HG03103 (cell line): Measurements from ENCODE around the gene MAPK8IP2.
"Not testable (repeated sequence)": the region's sequence is repeated elsewhere in the genome, so short reads cannot be mapped to it uniquely, and the experiment has no call there.

ENCODE experiments used
- ATAC-seq: cut with Tn5 transposase; IDR thresholded peaks from one replicate; pipeline ENCODE4 v1.9.1; 2021; ENCODE audit warnings: low read depth; ENCODE audit not compliant: unreplicated experiment

The MAPK8IP2 gene

DNA sequence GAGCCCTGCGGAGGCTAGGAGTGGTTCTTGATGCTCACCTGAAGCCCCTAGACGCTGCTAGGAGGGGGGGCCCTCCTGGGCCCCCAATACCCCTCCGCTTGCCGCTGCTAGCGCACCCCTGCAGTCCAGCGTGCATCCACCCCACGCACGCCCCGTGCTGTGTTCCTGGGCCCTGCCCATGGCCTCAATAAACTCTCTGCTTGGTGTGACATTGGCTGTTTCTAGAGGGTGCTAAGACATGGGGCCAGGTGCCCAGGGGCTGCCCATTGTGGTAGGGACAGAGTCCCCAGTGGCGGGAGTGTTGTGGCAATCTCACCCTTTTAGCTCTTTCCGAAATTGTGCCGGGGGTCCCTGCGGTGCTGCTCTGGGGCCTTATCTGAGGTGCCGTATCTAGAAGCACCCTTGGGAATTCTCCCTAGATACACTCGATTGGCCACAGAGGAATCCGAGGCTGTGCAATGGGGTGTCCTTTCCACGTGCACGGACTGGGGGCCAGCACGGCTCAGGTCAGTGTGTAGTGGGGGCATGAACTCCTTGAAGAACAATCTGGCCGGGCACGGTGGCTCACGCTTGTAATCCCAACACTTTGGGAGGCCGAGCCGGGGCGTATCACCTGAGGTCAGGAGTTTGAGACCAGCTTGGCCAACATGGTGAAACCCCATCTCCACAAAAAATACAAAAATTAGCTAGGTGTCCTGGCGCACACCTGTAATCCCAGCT lies 10.9 kb downstream of the MAPK8IP2 start:
- no peak for ATAC-seq

DNA sequence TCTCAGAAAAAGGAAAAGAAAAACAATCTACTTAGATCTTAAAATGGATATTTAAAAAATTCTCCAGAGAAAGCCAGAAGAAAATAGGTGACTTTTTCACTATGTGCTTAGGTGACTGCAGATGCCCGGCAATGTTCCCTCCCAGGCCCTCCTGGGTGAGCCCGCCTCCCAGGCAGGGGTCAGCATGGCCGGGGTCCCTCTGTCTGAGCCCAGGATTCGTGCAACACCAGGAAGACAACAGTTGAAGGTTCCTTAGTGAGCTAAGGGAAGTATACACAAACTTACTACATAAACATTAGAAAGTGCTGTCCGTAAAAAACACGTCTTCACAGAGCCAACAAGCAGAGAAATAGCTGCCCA lies 11.6 kb downstream of the MAPK8IP2 start:
- ATAC-seq, result no peak

DNA sequence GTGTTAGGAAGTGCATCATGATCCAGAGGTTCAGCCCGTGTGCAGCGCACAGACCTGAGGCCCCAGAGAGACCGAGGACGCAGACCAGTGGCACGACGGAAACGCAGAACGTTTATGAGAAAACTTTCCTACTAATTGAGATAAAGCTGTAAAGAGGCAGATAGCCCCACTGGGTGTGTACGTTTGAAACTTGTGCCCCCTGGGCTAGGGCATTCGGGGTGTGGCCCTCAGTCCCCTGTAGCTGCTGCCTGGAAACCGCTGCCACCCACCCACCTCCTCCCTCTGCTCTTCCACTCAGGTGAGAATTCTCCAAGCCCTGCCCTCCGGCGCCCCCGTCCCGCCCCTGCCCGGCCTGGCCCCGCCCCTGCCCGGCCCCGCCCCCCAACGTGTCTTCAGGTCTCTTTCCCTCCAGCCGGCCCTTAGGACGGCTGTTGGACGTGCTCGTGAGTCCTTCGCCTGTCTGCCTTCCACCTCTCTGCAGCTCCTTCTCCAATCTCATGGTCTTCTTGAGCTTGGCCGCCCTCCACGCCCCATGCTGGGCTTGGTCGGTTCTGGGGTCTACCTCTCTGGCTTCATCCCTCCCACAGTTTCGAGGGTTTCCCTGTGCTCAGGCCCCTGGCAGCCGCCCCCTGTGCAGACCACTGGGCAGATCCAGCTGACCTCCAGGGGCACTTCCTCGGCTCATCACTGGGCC lies 12.1 kb downstream of the MAPK8IP2 start:
- ATAC-seq, result no peak

DNA sequence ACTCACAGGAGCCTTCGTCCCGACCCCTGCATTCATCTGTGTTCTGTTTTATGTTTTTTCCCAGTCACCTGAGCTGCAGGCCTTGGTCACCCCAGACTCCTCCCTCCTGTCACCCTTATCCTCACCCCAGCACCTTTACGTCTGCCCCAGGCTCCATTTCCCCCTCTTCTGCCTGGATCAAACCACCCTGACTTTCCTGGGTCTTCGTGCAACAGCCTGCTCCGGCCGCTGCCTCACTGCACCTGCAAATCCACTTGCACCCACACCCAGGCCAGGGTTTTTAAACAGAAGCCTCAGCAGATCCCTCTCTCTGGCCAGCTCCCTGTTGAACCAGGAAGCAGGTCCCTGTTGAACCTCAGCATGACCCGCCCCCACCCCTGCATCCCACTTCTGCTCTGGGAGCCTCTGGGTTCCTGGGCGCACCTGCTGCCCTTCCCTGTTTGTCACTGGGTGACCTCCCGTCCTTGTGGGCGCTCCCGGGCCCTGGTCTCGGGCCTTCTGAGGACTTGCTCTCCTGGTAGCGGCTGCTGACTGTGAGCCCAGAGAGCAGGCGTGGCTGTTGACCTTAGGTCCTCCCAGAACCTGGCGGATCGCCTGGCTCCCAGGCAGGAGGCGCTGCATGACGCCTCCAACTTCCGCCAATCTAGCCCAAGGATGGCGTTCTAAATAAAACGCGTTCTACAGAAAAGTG lies 12.8 kb downstream of the MAPK8IP2 start:
- ATAC-seq, result no peak

- ATAC-seq, result not testable (repeated sequence)
Measured at GRCh38 chr22:50614296-50614695, 13.7 kb downstream of the MAPK8IP2 start.

GRCh38 chr22:50620593-50621355 lies 20.2 kb downstream of the MAPK8IP2 start:
- no peak for ATAC-seq

GRCh38 chr22:50621356-50621880 lies 20.8 kb downstream of the MAPK8IP2 start:
- ATAC-seq, result no peak

DNA sequence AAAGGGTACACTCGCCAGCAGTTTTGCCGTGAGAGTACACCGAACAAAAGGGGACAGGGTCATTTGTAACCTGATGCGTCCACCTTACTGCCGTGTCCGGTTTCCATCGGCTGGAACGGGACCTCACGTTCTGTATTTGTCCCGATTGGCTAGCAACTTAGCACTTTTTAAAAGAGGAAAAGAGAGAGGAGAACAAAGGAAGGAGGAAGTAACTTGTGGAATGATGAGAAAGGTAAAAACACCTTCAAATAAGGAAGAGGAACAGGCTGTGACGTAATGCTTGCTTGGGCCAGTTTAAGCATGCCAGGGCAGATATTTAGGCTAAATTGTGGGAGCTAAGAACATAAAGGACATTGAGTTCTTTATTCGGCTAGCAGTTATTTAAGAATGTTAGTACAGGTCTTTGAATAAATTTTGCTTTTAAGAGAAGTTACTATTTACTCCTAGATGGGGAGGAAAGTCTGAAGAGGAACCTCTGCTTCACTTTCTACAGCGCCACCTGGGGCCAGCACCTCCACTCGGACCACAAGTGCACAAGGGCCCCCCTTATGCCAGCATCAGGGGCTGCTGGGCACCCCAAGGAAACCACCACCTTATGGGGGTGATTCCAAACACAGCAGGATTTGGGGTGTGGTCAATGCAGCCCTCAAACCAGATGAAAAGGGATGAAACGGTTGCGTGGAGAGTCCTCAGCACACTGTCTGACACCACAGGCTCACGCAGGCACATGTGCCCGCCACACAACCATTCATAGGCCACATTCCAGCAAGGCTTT lies 21.5 kb downstream of the MAPK8IP2 start:
- no peak for ATAC-seq

GRCh38 chr22:50622723-50623327 lies 22.2 kb downstream of the MAPK8IP2 start:
- ATAC-seq, result no peak

- ATAC-seq, result no peak
Measured at GRCh38 chr22:50624347-50625130, 23.9 kb downstream of the MAPK8IP2 start.

GRCh38 chr22:50625131-50625567 lies 24.6 kb downstream of the MAPK8IP2 start:
- no peak for ATAC-seq

- no peak for ATAC-seq
Measured at GRCh38 chr22:50625568-50626313, 25.1 kb downstream of the MAPK8IP2 start.

DNA sequence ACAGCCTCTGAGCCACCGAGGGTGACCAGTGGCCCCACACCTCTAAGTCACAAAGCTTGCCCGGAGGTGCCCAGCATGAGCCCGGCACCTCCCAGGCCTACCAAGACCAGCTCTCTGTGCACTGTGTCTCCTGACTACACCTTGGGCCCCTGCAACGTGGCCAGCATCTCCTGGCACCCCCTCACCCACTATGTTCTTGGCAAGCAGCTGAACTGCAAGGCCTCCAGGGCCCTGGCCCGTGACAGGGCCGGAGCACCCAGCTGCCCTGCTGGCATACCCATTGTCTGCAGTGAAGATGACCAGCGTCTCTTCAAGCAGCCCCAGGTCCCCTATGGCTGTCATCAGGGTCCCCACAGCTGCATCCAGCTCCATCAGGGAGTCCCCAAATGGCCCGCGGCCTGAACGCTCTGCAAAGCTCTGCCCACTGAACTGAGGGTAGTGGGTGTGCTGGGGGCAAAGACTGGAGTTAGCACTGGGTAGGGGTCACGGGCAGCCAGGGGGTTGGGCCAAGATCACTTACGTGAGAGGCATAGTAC lies 25.8 kb downstream of the MAPK8IP2 start:
- ATAC-seq, result no peak

DNA sequence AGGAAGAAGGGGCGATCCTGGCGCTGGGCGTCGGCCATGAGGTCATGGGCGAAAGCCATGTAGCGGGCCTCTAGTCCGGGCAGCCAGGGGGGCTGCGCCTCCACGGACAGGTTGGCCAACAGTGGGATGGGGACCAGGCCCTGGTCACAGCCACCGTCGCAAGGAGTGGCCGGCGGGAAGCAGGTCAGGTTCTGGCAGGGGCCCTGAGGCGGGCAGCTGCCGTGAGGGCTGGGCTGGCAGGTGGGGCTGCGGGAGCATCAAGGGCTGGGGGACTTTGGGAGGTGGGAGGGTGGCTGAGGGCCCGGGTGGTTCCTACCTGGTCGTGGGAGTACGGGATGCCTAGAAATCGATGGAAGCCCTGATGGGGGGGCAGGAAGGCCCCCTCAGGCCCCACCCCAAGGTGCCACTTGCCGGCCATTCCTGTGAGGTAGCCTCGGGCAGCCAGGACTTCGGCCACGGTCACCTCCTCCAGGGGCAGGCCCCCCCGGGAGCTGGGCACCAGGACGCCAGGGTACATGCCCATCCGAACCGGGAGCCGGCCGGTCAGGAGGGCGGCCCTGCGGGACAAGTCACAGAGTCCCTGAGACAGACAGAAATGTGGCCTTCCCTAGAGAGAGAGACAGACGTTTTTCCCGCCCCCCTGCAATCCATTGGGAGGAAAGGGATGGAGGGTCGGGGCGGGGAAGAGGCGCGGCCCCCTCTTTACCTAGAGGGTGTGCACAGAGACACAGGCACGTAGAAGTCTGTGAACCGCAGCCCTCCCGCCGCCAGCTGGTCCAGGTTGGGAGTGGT lies 26.5 kb downstream of the MAPK8IP2 start:
- ATAC-seq, result no peak

- no peak for ATAC-seq
Measured at GRCh38 chr22:50627642-50628542, 27.3 kb downstream of the MAPK8IP2 start, which contains the start of gene ARSA. TSS of gene ARSA (minus strand) at chr22:50628152. CDS start at chr22:50627779, 373 bp downstream.
